CD8-positive, alpha-beta memory T cell (primary cell): ENCODE data around the gene ALPL. TPM values are rescaled to one million over a fixed set of nuclear protein-coding genes. Genes with fewer than 3 reads are reported as not detected.

Experiments
- CTCF ChIA-PET: fragments of 350-600 bp; sonication (Branson Sonifier 250); formaldehyde crosslinking; loops from one replicate; lab custom pipeline; 2021; ENCODE audit warnings: antibody characterized with exemption; lab: Charles Lee
- POLR2A ChIA-PET: fragments of 350-600 bp; sonication (Branson Sonifier 250); formaldehyde crosslinking; loops from one replicate; lab custom pipeline; 2021; ENCODE audit warnings: antibody characterized with exemption; lab: Charles Lee
- DNase-seq, 5 donors: peaks; one replicate each; pipeline versions ENCODE4 v3.0.0 to v3.0.0-alpha.2; 2020 to 2022; ENCODE audit warnings: mixed read lengths in 1 of 5
- H3K27ac ChIP-seq: one replicate; pipeline ENCODE4 v1.7.0; 2013; ENCODE audit warnings: low read depth, mild to moderate bottlenecking, low read length, moderate library complexity
- H3K27me3 ChIP-seq: 2 replicates; pipeline ENCODE4 v1.7.0; 2013; ENCODE audit warnings: low read length, mild to moderate bottlenecking; ENCODE audit not compliant: insufficient read depth, poor library complexity, severe bottlenecking
- H3K36me3 ChIP-seq: 2 replicates; pipeline ENCODE4 v1.7.0; 2013; ENCODE audit warnings: mild to moderate bottlenecking, low read length, moderate library complexity; ENCODE audit not compliant: insufficient read depth
- H3K4me1 ChIP-seq: 2 replicates; pipeline ENCODE4 v1.7.0; 2013; ENCODE audit warnings: mild to moderate bottlenecking, low read length, moderate library complexity; ENCODE audit not compliant: insufficient read depth
- H3K4me3 ChIP-seq: 2 replicates; pipeline ENCODE4 v1.7.0; 2013; ENCODE audit warnings: mild to moderate bottlenecking, low read length
- H3K9me3 ChIP-seq: 2 replicates; pipeline ENCODE4 v1.7.0; 2013; ENCODE audit warnings: mild to moderate bottlenecking, low read length
- H3K27ac Mint-ChIP-seq, 8 donors: one replicate each; pipeline ENCODE4 v1.8.0; 2020 to 2021; ENCODE audit warnings: mixed read lengths in 8 of 8, mild to moderate bottlenecking in 6 of 8, inconsistent platforms in 3 of 8, moderate library complexity in 3 of 8
- H3K27me3 Mint-ChIP-seq, 2 donors: one replicate each; pipeline ENCODE4 v1.8.0; 2020 to 2021; ENCODE audit warnings: mixed read lengths in 2 of 2, mild to moderate bottlenecking in 1 of 2, moderate library complexity in 1 of 2
- H3K36me3 Mint-ChIP-seq, 3 donors: one replicate each; pipeline ENCODE4 v1.8.0; 2020 to 2021; ENCODE audit warnings: mixed read lengths in 3 of 3, inconsistent platforms in 1 of 3, mild to moderate bottlenecking in 1 of 3
- H3K4me1 Mint-ChIP-seq, 3 donors: one replicate each; pipeline ENCODE4 v1.8.0; 2020 to 2021; ENCODE audit warnings: mixed read lengths in 3 of 3, inconsistent platforms in 1 of 3, mild to moderate bottlenecking in 1 of 3
- H3K4me3 Mint-ChIP-seq, 7 donors: one replicate each; pipeline ENCODE4 v1.8.0; 2020 to 2021; ENCODE audit warnings: mixed read lengths in 7 of 7, mild to moderate bottlenecking in 6 of 7, moderate library complexity in 4 of 7, inconsistent platforms in 2 of 7
- H3K9me3 Mint-ChIP-seq, 5 donors: one replicate each; pipeline ENCODE4 v1.8.0; 2020 to 2022; ENCODE audit warnings: mixed read lengths in 5 of 5, mild to moderate bottlenecking in 3 of 5, moderate library complexity in 2 of 5, inconsistent platforms in 1 of 5
- polyA plus RNA-seq: library from polyadenylated mRNA; unstranded; fragments of 300-500 nt; fragmentation: Illumina TruSeq; gene quantifications from one replicate; pipeline ENCODE4 v1.2.3, GENCODE V29; 2021
- total RNA-seq, 2 experiments: library from RNA; stranded (reverse); gene quantifications; one replicate each; pipeline ENCODE4 v1.2.3, GENCODE V29; 2021

ALPL gene
- total and polyA plus RNA-seq, 3 experiments from 2014 or later, result not detected

- Mint-ChIP-seq H3K4me3 (no peak overlapping the region), H3K27ac (no peak overlapping the region), H3K4me1 (no peaks in the 10 kb centered on the region), H3K27me3 (peaks cover 6 to 14% of the 10 kb centered on the region in 2 donors), H3K9me3 (no peaks in the 10 kb centered on the region), H3K36me3 (no peaks in the 10 kb centered on the region)
- H3K9me3 ChIP-seq, result no peaks in the 10 kb centered on the region
- no peak for DNase-seq
- H3K27ac ChIP-seq, result no peak overlapping the region
- H3K4me1 ChIP-seq, result no peaks in the 10 kb centered on the region
- no peaks in the 10 kb centered on the region for H3K36me3 ChIP-seq
- POLR2A ChIA-PET, result no interaction called here
- H3K4me3 ChIP-seq, result no peak overlapping the region
- CTCF ChIA-PET, result interaction anchor here (1.4 kb wide), 1 partner anchor 9 kb away, joined by 3 read pairs; no protein-coding TSS in a partner anchor
- no peaks in the 10 kb centered on the region for H3K27me3 ChIP-seq
Measured at GRCh38 chr1:21550097-21550496, 40.9 kb downstream of the ALPL start.

GRCh38 chr1:21550866-21551475, 41.7 kb downstream of the ALPL start:
- ChIA-PET CTCF (interaction anchor here (1.4 kb wide), 1 partner anchor 10 kb away, joined by 3 read pairs; no protein-coding TSS in a partner anchor), POLR2A (interaction anchor here (0.7 kb wide), 1 partner anchor 9 kb away, joined by 4 read pairs; no protein-coding TSS in a partner anchor)
- H3K36me3 Mint-ChIP-seq, result no peaks in the 10 kb centered on the region
- H3K4me3 Mint-ChIP-seq, result no peak overlapping the region
- H3K4me1 Mint-ChIP-seq, result no peaks in the 10 kb centered on the region
- Histone ChIP-seq H3K4me1 (no peaks in the 10 kb centered on the region), H3K36me3 (no peaks in the 10 kb centered on the region), H3K27me3 (no peaks in the 10 kb centered on the region), H3K27ac (no peak overlapping the region), H3K9me3 (no peaks in the 10 kb centered on the region), H3K4me3 (no peak overlapping the region)
- DNase-seq, result no peak
- H3K27ac Mint-ChIP-seq, result no peak overlapping the region
- H3K27me3 Mint-ChIP-seq, result peaks cover 6 to 16% of the 10 kb centered on the region in 2 donors
- no peaks in the 10 kb centered on the region for H3K9me3 Mint-ChIP-seq

- H3K36me3 Mint-ChIP-seq, result no peaks in the 10 kb centered on the region
- CTCF ChIA-PET, result no interaction called here
Measured at GRCh38 chr1:21552715-21553114, 43.5 kb downstream of the ALPL start.

GRCh38 chr1:21553116-21553926, 44.1 kb downstream of the ALPL start:
- POLR2A ChIA-PET, result no interaction called here
- no peaks in the 10 kb centered on the region for H3K27me3 ChIP-seq
- H3K9me3 ChIP-seq, result no peaks in the 10 kb centered on the region
- CTCF ChIA-PET, result no interaction called here
- no peaks in the 10 kb centered on the region for H3K36me3 ChIP-seq
- Mint-ChIP-seq H3K27ac (no peak overlapping the region), H3K36me3 (no peaks in the 10 kb centered on the region), H3K4me1 (no peaks in the 10 kb centered on the region), H3K4me3 (no peak overlapping the region), H3K27me3 (peaks cover 13 to 25% of the 10 kb centered on the region in 2 donors), H3K9me3 (no peaks in the 10 kb centered on the region)
- DNase-seq, result no peak
- no peak overlapping the region for H3K4me3 ChIP-seq
- no peaks in the 10 kb centered on the region for H3K4me1 ChIP-seq
- H3K27ac ChIP-seq, result no peak overlapping the region

More at GRCh38 chr1:21552715-21553114, 43.5 kb downstream of the ALPL start:
- Histone ChIP-seq H3K27me3 (no peaks in the 10 kb centered on the region), H3K4me3 (no peak overlapping the region), H3K27ac (no peak overlapping the region), H3K4me1 (no peaks in the 10 kb centered on the region), H3K36me3 (no peaks in the 10 kb centered on the region), H3K9me3 (no peaks in the 10 kb centered on the region)
- Mint-ChIP-seq H3K27me3 (peaks cover 12 to 25% of the 10 kb centered on the region in 2 donors), H3K27ac (no peak overlapping the region), H3K9me3 (no peaks in the 10 kb centered on the region), H3K4me1 (no peaks in the 10 kb centered on the region), H3K4me3 (no peak overlapping the region)
- POLR2A ChIA-PET, result no interaction called here
- no peak for DNase-seq

GRCh38 chr1:21559788-21560567, 50.8 kb downstream of the ALPL start:
- no peak overlapping the region for H3K27ac ChIP-seq
- DNase-seq, result no peak
- no peaks in the 10 kb centered on the region for H3K4me1 ChIP-seq
- no peaks in the 10 kb centered on the region for H3K27me3 ChIP-seq
- H3K36me3 ChIP-seq, result no peaks in the 10 kb centered on the region
- Mint-ChIP-seq H3K4me3 (no peak overlapping the region), H3K36me3 (no peaks in the 10 kb centered on the region), H3K4me1 (no peaks in the 10 kb centered on the region), H3K27me3 (peaks cover 8 to 20% of the 10 kb centered on the region in 2 donors), H3K9me3 (no peaks in the 10 kb centered on the region), H3K27ac (peak overlapping the region in 1 of 8 donors; percentile 43)
- ChIA-PET POLR2A (no interaction called here), CTCF (no interaction called here)
- no peak overlapping the region for H3K4me3 ChIP-seq
- H3K9me3 ChIP-seq, result no peaks in the 10 kb centered on the region

- H3K27ac Mint-ChIP-seq, result no peak overlapping the region
- CTCF ChIA-PET, result no interaction called here
Measured at GRCh38 chr1:21560916-21561638, 51.9 kb downstream of the ALPL start.

GRCh38 chr1:21562896-21563295, 53.7 kb downstream of the ALPL start:
- ChIA-PET CTCF (no interaction called here), POLR2A (no interaction called here)
- Histone ChIP-seq H3K4me1 (no peaks in the 10 kb centered on the region), H3K36me3 (no peaks in the 10 kb centered on the region), H3K9me3 (no peaks in the 10 kb centered on the region), H3K27me3 (no peaks in the 10 kb centered on the region), H3K27ac (no peak overlapping the region), H3K4me3 (no peak overlapping the region)
- no peak overlapping the region for H3K4me3 Mint-ChIP-seq
- DNase-seq, result no peak
- no peaks in the 10 kb centered on the region for H3K9me3 Mint-ChIP-seq
- H3K4me1 Mint-ChIP-seq, result no peaks in the 10 kb centered on the region
- peaks cover 0 to 11% of the 10 kb centered on the region in 2 donors for H3K27me3 Mint-ChIP-seq
- no peaks in the 10 kb centered on the region for H3K36me3 Mint-ChIP-seq
- no peak overlapping the region for H3K27ac Mint-ChIP-seq

More at GRCh38 chr1:21560916-21561638, 51.9 kb downstream of the ALPL start:
- H3K9me3 ChIP-seq, result no peaks in the 10 kb centered on the region
- no peaks in the 10 kb centered on the region for H3K27me3 ChIP-seq
- no peak overlapping the region for H3K4me3 Mint-ChIP-seq
- no peaks in the 10 kb centered on the region for H3K9me3 Mint-ChIP-seq
- DNase-seq, result no peak
- no peak overlapping the region for H3K4me3 ChIP-seq
- H3K36me3 ChIP-seq, result no peaks in the 10 kb centered on the region
- H3K36me3 Mint-ChIP-seq, result no peaks in the 10 kb centered on the region
- no peak overlapping the region for H3K27ac ChIP-seq
- POLR2A ChIA-PET, result no interaction called here
- no peaks in the 10 kb centered on the region for H3K4me1 ChIP-seq
- H3K27me3 Mint-ChIP-seq, result peaks cover 7 to 15% of the 10 kb centered on the region in 2 donors
- no peaks in the 10 kb centered on the region for H3K4me1 Mint-ChIP-seq
